ENCODE results near the gene ATR.
A peak's percentile ranks its signal among the peaks of the same experiment; 100 is the strongest.
"Not testable (repeated sequence)": the region's sequence is repeated elsewhere in the genome, so short reads cannot be mapped to it uniquely, and the experiment has no call there.

Gene ATR

DNA sequence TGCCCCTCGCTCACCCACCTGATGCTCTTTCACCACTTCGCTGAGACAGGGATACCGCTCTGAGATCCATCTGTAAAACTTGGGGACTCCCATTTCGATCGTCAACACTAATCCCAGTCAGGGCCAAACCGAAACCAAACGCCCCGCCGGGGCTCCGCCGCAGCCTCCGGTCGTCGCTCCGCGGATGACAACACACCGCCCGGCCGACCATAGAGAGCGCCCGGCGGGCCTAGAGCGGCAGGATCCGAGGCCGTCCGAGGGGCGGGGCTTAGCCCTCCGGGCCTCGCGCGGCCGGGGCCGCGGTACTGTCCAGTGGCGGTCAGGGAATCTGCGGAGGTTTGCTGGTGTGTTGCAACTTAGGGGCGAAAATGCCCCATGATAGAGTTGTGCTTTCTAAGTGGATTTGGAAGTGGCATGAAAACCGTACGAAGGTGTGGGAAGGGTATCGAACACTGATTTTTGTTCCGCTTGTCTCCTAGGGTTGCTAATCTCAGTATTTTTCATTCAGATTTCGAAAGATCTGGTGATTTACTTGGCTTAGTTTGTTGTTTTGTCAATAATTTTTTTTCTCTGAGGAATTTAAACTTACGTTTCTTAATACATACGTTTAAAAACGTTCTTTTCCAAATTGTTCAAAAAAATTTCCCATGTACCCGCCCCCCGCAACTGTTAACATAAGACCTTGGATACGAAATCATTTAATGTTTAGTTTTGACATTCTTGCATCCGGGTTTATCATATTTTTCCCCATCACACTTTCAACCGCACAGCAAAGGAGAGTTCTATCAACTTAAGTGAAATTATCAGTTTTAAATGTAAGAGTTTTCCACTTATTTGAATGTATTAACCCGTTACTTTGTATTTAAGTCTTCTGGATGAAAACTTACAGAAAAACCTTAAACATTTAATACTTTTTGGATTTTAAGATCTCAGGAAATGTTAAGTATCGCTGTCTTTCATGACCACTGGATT lies 130.4 kb downstream of the ATR start, which contains the start of gene XRN1:
Gene XRN1, minus strand, starts transcription at position 186 of the 972 bp plus-strand sequence. Its CDS starts 93 bp downstream, at position 93.
- H3K27ac ChIP-seq, result peak within 1 kb of the TSS; percentile 95
- H2AFZ ChIP-seq (ENCODE audit: low read depth), result peak within 1 kb of the TSS; percentile 92
- H3K27me3 ChIP-seq (ENCODE audit: insufficient read depth, low read depth), result no peaks in the 10 kb centered on the region
- H3K36me3 ChIP-seq (ENCODE audit: insufficient read depth), result no peaks in the 10 kb centered on the region
- H3K79me2 ChIP-seq (ENCODE audit: insufficient read depth, low read depth), result peaks cover 45% of the 10 kb centered on the region
- peak within 1 kb of the TSS; percentile 95 for H3K4me3 ChIP-seq (IDR thresholded peaks at IDR 0.05; ENCODE audit: insufficient read depth, low read depth, low read length)
- H3K4me1 ChIP-seq (ENCODE audit: low read depth, poor library complexity, severe bottlenecking), result peaks cover 19% of the 10 kb centered on the region
- H3K4me2 ChIP-seq, result peak within 1 kb of the TSS; percentile 90
- peak within 1 kb of the TSS; percentile 96 for H3K9ac ChIP-seq
- H4K20me1 ChIP-seq (ENCODE audit: insufficient read depth), result no peaks in the 10 kb centered on the region
- TF ChIP-seq, protein P1, sequence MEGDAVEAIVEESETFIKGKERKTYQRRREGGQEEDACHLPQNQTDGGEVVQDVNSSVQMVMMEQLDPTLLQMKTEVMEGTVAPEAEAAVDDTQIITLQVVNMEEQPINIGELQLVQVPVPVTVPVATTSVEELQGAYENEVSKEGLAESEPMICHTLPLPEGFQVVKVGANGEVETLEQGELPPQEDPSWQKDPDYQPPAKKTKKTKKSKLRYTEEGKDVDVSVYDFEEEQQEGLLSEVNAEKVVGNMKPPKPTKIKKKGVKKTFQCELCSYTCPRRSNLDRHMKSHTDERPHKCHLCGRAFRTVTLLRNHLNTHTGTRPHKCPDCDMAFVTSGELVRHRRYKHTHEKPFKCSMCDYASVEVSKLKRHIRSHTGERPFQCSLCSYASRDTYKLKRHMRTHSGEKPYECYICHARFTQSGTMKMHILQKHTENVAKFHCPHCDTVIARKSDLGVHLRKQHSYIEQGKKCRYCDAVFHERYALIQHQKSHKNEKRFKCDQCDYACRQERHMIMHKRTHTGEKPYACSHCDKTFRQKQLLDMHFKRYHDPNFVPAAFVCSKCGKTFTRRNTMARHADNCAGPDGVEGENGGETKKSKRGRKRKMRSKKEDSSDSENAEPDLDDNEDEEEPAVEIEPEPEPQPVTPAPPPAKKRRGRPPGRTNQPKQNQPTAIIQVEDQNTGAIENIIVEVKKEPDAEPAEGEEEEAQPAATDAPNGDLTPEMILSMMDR (conservative IDR thresholded peaks at IDR 0.05; ENCODE audit: low read depth, low read length), result no peak

DNA sequence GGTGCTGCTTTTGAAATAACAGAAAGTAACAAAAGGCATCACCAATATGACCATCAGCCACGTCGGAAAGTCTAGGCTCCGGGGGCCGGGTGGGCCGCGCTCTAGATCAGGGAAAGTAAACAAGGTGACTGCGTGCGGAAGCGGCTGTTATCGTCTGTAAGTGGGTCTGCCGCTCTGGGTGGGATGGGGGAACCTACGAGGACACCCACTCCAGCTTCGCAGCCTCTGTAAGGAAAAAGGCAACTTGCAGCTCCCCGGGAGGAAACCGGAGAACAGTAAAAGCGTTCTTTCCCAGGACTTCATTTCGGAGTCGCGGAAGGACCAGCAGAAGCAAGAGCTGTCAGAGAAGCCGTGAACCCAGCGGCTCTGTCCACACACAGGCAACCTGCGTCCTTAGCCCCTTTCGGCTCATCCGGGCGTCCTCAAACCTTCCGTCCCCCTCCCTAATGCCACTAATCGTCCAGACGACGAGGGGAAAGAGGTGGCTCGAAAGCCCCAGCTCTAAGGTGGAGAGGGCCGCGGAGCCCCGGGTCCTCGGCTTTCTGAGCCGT lies 131.2 kb downstream of the ATR start:
- H3K4me2 ChIP-seq, result peak overlapping the region; percentile 90
- peak overlapping the region; percentile 96 for H3K9ac ChIP-seq
- peaks cover 53% of the 10 kb centered on the region for H3K79me2 ChIP-seq (ENCODE audit: insufficient read depth, low read depth)
- H3K27me3 ChIP-seq (ENCODE audit: insufficient read depth, low read depth), result no peaks in the 10 kb centered on the region
- H3K27ac ChIP-seq, result peak overlapping the region; percentile 95
- no peaks in the 10 kb centered on the region for H3K36me3 ChIP-seq (ENCODE audit: insufficient read depth)
- TF ChIP-seq, protein P1 (conservative IDR thresholded peaks at IDR 0.05; ENCODE audit: low read depth, low read length), result no peak
- peaks cover 19% of the 10 kb centered on the region for H3K4me1 ChIP-seq (ENCODE audit: low read depth, poor library complexity, severe bottlenecking)
- no peaks in the 10 kb centered on the region for H4K20me1 ChIP-seq (ENCODE audit: insufficient read depth)
- peak overlapping the region; percentile 92 for H2AFZ ChIP-seq (ENCODE audit: low read depth)
- H3K4me3 ChIP-seq (IDR thresholded peaks at IDR 0.05; ENCODE audit: insufficient read depth, low read depth, low read length), result peak overlapping the region; percentile 95

DNA sequence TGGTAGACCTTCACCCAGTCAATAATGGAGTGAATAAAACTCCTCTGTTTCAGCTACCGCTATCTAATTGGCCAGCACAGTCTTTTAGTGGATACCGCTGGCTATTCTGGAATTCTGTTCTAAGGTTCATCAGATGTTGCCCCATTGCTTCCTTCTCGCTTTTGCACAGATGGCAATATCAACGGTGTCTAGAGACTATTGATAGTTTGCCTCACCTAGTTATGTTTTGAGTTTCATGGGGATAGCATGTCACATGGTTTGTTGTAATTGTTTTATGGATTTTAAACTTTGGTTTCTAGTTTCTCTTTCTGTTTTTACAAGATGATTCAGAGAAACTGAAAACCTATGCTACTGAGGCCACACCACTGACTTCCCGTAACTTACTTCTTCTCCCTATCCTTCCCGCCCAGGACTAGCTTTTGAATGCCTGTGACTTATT lies 132.7 kb downstream of the ATR start:
- H3K4me3 ChIP-seq (IDR thresholded peaks at IDR 0.05; ENCODE audit: insufficient read depth, low read depth, low read length), result peak overlapping the region; percentile 12

DNA sequence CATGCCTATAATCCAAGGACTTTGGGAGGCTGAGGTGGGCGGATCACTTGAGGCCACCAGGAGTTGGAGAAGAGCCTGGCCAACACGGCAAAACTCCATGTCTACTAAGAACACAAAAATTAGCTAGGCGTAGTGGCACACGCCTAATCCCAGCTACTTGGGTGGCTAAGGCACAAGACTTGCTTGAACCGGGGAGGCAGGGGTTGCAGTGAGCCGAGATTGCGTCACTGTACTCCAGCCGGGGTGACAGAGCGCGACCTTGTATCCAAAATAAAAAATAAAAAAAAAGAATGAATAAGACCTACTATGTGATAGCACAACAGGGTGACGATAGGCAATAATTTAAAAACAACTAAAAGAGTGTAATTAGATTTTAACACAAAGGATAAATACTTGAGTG lies 134.2 kb downstream of the ATR start:
- H3K4me1 ChIP-seq (ENCODE audit: low read depth, poor library complexity, severe bottlenecking), result peaks cover 19% of the 10 kb centered on the region
- no peaks in the 10 kb centered on the region for H3K36me3 ChIP-seq (ENCODE audit: insufficient read depth)
- H3K4me3 ChIP-seq (IDR thresholded peaks at IDR 0.05; ENCODE audit: insufficient read depth, low read depth, low read length), result no peak overlapping the region
- TF ChIP-seq, protein P1 (conservative IDR thresholded peaks at IDR 0.05; ENCODE audit: low read depth, low read length), result no peak
- no peak overlapping the region for H3K9ac ChIP-seq
- H3K79me2 ChIP-seq (ENCODE audit: insufficient read depth, low read depth), result peaks cover 74% of the 10 kb centered on the region
- no peaks in the 10 kb centered on the region for H3K27me3 ChIP-seq (ENCODE audit: insufficient read depth, low read depth)
- no peak overlapping the region for H2AFZ ChIP-seq (ENCODE audit: low read depth)
- no peak overlapping the region for H3K27ac ChIP-seq
- no peaks in the 10 kb centered on the region for H4K20me1 ChIP-seq (ENCODE audit: insufficient read depth)
- H3K4me2 ChIP-seq, result no peak overlapping the region

More for the DNA sequence above, 132.7 kb downstream of the ATR start:
- Histone ChIP-seq H3K27me3 (ENCODE audit: insufficient read depth, low read depth) (no peaks in the 10 kb centered on the region), H4K20me1 (ENCODE audit: insufficient read depth) (no peaks in the 10 kb centered on the region), H3K9ac (peak overlapping the region; percentile 96; the same call in 1 of the 2 replicates), H3K36me3 (ENCODE audit: insufficient read depth) (no peaks in the 10 kb centered on the region), H3K79me2 (ENCODE audit: insufficient read depth, low read depth) (peaks cover 68% of the 10 kb centered on the region), H2AFZ (ENCODE audit: low read depth) (no peak overlapping the region), H3K27ac (peak overlapping the region; percentile 95; the same call in 1 of the 2 replicates), H3K4me1 (ENCODE audit: low read depth, poor library complexity, severe bottlenecking) (peaks cover 19% of the 10 kb centered on the region), H3K4me2 (peak overlapping the region; percentile 90)
- TF ChIP-seq, protein P1 (conservative IDR thresholded peaks at IDR 0.05; ENCODE audit: low read depth, low read length), result no peak

DNA sequence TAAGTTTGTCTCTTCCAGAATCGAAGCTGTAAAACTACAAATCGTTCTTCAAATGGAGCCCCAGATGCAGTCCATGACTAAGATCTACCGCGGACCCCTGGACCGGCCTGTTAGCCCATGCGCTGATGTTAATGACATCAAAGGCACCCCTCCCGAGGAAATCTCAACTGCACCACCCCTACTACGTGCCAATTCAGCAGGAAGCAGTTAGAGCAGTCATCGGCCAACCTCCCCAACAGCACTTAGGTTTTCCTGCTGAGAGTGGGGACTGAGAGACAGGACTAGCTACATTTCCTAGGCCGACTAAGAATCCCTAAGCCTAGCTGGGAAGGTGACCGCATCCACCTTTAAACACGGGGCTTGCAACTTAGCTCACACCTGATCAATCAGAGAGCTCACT lies 135.5 kb downstream of the ATR start:
- Histone ChIP-seq H3K79me2 (ENCODE audit: insufficient read depth, low read depth) (peaks cover 74% of the 10 kb centered on the region), H3K4me1 (ENCODE audit: low read depth, poor library complexity, severe bottlenecking) (peaks cover 19% of the 10 kb centered on the region)
- H3K9ac ChIP-seq; H4K20me1 ChIP-seq (ENCODE audit: insufficient read depth); H3K4me2 ChIP-seq; H2AFZ ChIP-seq (ENCODE audit: low read depth); H3K27me3 ChIP-seq (ENCODE audit: insufficient read depth, low read depth); H3K36me3 ChIP-seq (ENCODE audit: insufficient read depth); H3K4me3 ChIP-seq (IDR thresholded peaks at IDR 0.05; ENCODE audit: insufficient read depth, low read depth, low read length); H3K27ac ChIP-seq: not testable (repeated sequence)

DNA sequence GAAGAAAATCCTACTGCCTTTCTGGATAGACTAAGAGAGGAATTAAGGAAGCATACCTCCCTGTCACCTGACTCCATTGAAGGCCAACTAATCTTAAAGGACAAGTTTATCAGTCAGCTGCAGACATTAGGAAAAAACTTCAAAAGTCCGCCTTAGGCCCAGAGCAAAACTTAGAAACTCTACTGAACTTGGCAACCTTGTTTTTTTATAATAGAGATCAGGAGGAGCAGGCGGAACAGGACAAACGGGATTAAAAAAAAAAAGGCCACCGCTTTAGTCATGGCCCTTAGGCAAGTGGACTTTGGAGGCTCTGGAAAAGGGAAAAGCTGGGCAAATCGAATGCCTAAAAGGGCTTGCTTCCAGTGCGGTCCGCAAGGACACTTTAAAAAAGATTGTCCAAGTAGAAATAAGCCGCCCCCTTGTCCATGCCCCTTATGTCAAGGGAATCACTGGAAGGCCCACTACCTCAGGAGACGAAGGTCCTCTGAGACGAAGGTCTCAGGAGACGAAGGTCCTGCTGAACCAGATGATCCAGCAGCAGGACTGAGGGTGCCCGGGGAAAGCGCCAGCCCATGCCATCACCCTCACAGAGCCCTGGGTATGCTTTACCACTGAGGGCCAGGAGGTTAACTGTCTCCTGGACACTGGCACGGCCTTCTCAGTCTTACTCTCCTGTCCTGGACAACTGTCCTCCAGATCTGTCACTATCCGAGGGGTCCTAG lies 138.9 kb downstream of the ATR start:
- not testable (repeated sequence) for H3K4me3 ChIP-seq (IDR thresholded peaks at IDR 0.05; ENCODE audit: insufficient read depth, low read depth, low read length); H4K20me1 ChIP-seq (ENCODE audit: insufficient read depth); H2AFZ ChIP-seq (ENCODE audit: low read depth); H3K9ac ChIP-seq; H3K27me3 ChIP-seq (ENCODE audit: insufficient read depth, low read depth); H3K36me3 ChIP-seq (ENCODE audit: insufficient read depth); H3K4me2 ChIP-seq; H3K27ac ChIP-seq; H3K4me1 ChIP-seq (ENCODE audit: low read depth, poor library complexity, severe bottlenecking)
- peaks cover 62% of the 10 kb centered on the region for H3K79me2 ChIP-seq (ENCODE audit: insufficient read depth, low read depth)

All from KMS-11 (cell line).